Keratinocyte (primary cell): Measurements from ENCODE around the gene AP5B1.

Experiments
- EZH2 ChIP-seq: IDR thresholded peaks from one replicate; pipeline ENCODE4 v1.6.1; 2012; ENCODE audit warnings: inconsistent platforms, mild to moderate bottlenecking, low read length, moderate library complexity
- TF ChIP-seq, protein P1 (sequence below), 3 experiments: IDR thresholded peaks in 1 of 3; conservative IDR thresholded peaks in 1 of 3; optimal IDR thresholded peaks in 1 of 3; 2 replicates in 2 of 3; 3 replicates in 1 of 3; pipeline versions ENCODE3 to v1.5.1; 2011; ENCODE audit warnings: low read length in 3 of 3, mild to moderate bottlenecking in 3 of 3, moderate library complexity in 2 of 3, control low read depth in 1 of 3, inconsistent platforms in 1 of 3; ENCODE audit not compliant: insufficient read depth in 2 of 3; ENCODE audit errors: extremely low read depth in 1 of 3

GRCh38 chr11:65790902-65791650, 10.3 kb upstream of the AP5B1 start:
- TF ChIP-seq, protein P1, sequence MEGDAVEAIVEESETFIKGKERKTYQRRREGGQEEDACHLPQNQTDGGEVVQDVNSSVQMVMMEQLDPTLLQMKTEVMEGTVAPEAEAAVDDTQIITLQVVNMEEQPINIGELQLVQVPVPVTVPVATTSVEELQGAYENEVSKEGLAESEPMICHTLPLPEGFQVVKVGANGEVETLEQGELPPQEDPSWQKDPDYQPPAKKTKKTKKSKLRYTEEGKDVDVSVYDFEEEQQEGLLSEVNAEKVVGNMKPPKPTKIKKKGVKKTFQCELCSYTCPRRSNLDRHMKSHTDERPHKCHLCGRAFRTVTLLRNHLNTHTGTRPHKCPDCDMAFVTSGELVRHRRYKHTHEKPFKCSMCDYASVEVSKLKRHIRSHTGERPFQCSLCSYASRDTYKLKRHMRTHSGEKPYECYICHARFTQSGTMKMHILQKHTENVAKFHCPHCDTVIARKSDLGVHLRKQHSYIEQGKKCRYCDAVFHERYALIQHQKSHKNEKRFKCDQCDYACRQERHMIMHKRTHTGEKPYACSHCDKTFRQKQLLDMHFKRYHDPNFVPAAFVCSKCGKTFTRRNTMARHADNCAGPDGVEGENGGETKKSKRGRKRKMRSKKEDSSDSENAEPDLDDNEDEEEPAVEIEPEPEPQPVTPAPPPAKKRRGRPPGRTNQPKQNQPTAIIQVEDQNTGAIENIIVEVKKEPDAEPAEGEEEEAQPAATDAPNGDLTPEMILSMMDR (optimal IDR thresholded peaks at IDR 0.05 in 1 of 3, IDR thresholded peaks at IDR 0.05 in 1 of 3, conservative IDR thresholded peaks at IDR 0.05 in 1 of 3; ENCODE audit: extremely low read depth in 1 of 3, insufficient read depth in 2 of 3, low read length in 3 of 3): no peak
- no peak for TF ChIP-seq EZH2
